Neural cell (in vitro differentiated cells): ENCODE results near the gene DIS3L2. TPM values are rescaled to one million over a fixed set of nuclear protein-coding genes. Genes with fewer than 3 reads are reported as not detected.

Experiments
- H2AFZ ChIP-seq: fragments of 200-600, 300-800 bp; sonication (generic), shearing (Covaris generic); 2 replicates; pipeline ENCODE4 v1.6.0; 2014; ENCODE audit warnings: low read depth, mild to moderate bottlenecking, antibody characterized with exemption, low read length, moderate library complexity
- H3F3A ChIP-seq: fragments of 200-600 bp; shearing (Covaris generic); 2 replicates; pipeline ENCODE4 v1.6.1; 2016; ENCODE audit warnings: mild to moderate bottlenecking, moderate library complexity, mixed read lengths, antibody characterized with exemption, low read length; ENCODE audit not compliant: insufficient read depth, poor library complexity, severe bottlenecking
- H3K27ac ChIP-seq: fragments of 200-600, 300-800 bp; sonication (generic), shearing (Covaris generic); 2 replicates; pipeline ENCODE4 v1.5.1; 2014; ENCODE audit warnings: mild to moderate bottlenecking, low read length, moderate library complexity
- H3K27me3 ChIP-seq: fragments of 300-800, 200-600 bp; sonication (generic), shearing (Covaris generic); 2 replicates; pipeline ENCODE4 v1.6.0; 2014; ENCODE audit warnings: mild to moderate bottlenecking, low read depth, low read length, moderate library complexity; ENCODE audit not compliant: insufficient read depth
- H3K36me3 ChIP-seq: fragments of 300-800, 200-600 bp; sonication (generic), shearing (Covaris generic); 2 replicates; pipeline ENCODE4 v1.5.1; 2014; ENCODE audit warnings: mild to moderate bottlenecking, antibody characterized with exemption, low read length, moderate library complexity; ENCODE audit not compliant: insufficient read depth
- H3K4me2 ChIP-seq: fragments of 300-800, 200-600 bp; sonication (generic), shearing (Covaris generic); 2 replicates; pipeline ENCODE4 v1.6.0; 2014; ENCODE audit warnings: mild to moderate bottlenecking, low read length
- H3K4me3 ChIP-seq: fragments of 300-800, 200-600 bp; sonication (generic), shearing (Covaris generic); 2 replicates; pipeline ENCODE4 v1.5.1; 2014; ENCODE audit warnings: mild to moderate bottlenecking, low read length, moderate library complexity
- H3K79me2 ChIP-seq: fragments of 200-600 bp; shearing (Covaris generic); replicated peaks from 2 replicates; pipeline ENCODE4 v1.6.0; 2014; ENCODE audit warnings: mild to moderate bottlenecking, low read length, moderate library complexity; ENCODE audit not compliant: insufficient read depth
- H3K9ac ChIP-seq: fragments of 300-800, 200-600 bp; sonication (generic), shearing (Covaris generic); 2 replicates; pipeline ENCODE4 v1.6.1; 2016; ENCODE audit warnings: mild to moderate bottlenecking, low read length, mixed read lengths
- H3K9me2 ChIP-seq: fragments of 200-600 bp; shearing (Covaris generic); 2 replicates; pipeline ENCODE4 v1.6.1; 2016; ENCODE audit warnings: mild to moderate bottlenecking, low read length, mixed read lengths; ENCODE audit not compliant: insufficient read depth
- H3K9me3 ChIP-seq: fragments of 200-600, 300-800 bp; sonication (generic), shearing (Covaris generic); 2 replicates; pipeline ENCODE4 v1.6.1; 2016; ENCODE audit warnings: mild to moderate bottlenecking, mixed run types, low read length, moderate library complexity, mixed read lengths
- H4K20me1 ChIP-seq: fragments of 200-600 bp; shearing (Covaris generic); 2 replicates; pipeline ENCODE4 v1.6.1; 2016; ENCODE audit warnings: mild to moderate bottlenecking, mixed run types; ENCODE audit not compliant: insufficient read depth
- EP300 ChIP-seq: fragments of 450-650 bp; conservative IDR thresholded peaks from 2 replicates; pipeline ENCODE4 v1.6.1; 2014; ENCODE audit warnings: antibody characterized with exemption, mild to moderate bottlenecking, moderate library complexity; ENCODE audit not compliant: poor library complexity, severe bottlenecking
- EZH2 ChIP-seq: fragments of 200-600, 300-800 bp; shearing (Covaris generic), sonication (generic); IDR thresholded peaks from 2 replicates; pipeline ENCODE4 v1.6.1; 2014; ENCODE audit warnings: antibody characterized with exemption, low read length, borderline replicate concordance, mild to moderate bottlenecking; ENCODE audit not compliant: insufficient read depth, poor library complexity, severe bottlenecking
- MXI1 ChIP-seq: fragments of 450-650 bp; conservative IDR thresholded peaks from 2 replicates; pipeline ENCODE4 v1.6.1; 2014; ENCODE audit warnings: antibody characterized with exemption, mild to moderate bottlenecking; ENCODE audit not compliant: poor library complexity, severe bottlenecking
- POLR2AphosphoS5 ChIP-seq: IDR thresholded peaks from 2 replicates; pipeline ENCODE4 v1.6.1; 2012
- RAD21 ChIP-seq: fragments of 450-650 bp; conservative IDR thresholded peaks from 2 replicates; pipeline ENCODE4 v1.6.1; 2014; ENCODE audit warnings: antibody characterized with exemption, mild to moderate bottlenecking, moderate library complexity
- SMC3 ChIP-seq: fragments of 450-650 bp; conservative IDR thresholded peaks from 2 replicates; pipeline ENCODE4 v1.6.1; 2014; ENCODE audit warnings: antibody characterized with exemption, mild to moderate bottlenecking, moderate library complexity; ENCODE audit not compliant: poor library complexity
- TAF1 ChIP-seq: IDR thresholded peaks from 2 replicates; pipeline ENCODE4 v1.6.1; 2012; ENCODE audit warnings: low read depth
- polyA plus RNA-seq: library from polyadenylated mRNA; depleted of rRNA; stranded (reverse); fragments of >200 nt; gene quantifications from 2 replicates; pipeline ENCODE4 v1.2.3, GENCODE V29; 2014
- TF ChIP-seq, protein P1 (sequence below): fragments of 450-650 bp; IDR thresholded peaks from 2 replicates; pipeline ENCODE4 v1.5.1; 2014; ENCODE audit warnings: antibody characterized with exemption, mild to moderate bottlenecking, moderate library complexity; ENCODE audit not compliant: poor library complexity, severe bottlenecking
- TF ChIP-seq, protein P2 (sequence below): IDR thresholded peaks from 2 replicates; pipeline ENCODE4 v1.6.1; 2012; ENCODE audit warnings: borderline replicate concordance

Gene DIS3L2
- polyA plus RNA-seq, 1 donor from 2014 or later = 20.0 TPM

DNA sequence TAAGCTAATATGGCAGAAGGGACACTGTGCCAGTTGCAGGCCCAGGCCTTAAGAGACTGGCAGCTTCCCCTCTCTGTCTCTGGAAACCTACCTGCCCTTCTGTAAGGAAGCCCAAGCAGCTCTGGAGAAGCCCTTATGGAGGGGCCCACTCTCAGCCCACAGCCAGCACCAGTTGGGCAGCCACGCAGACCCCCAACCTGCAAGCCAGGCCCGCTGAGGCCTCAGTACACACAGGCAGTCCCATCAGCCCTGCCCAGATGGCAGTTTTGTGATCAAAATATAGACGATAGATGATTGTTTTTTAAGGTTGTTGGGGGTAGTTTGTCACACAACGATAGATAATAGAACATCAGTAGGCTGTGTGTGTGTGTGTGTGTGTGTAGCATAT is 380.2 kb downstream of the DIS3L2 start:
- no peaks in the 10 kb centered on the region for H3K79me2 ChIP-seq
- no peak overlapping the region for H3K4me3 ChIP-seq
- H3K27ac ChIP-seq = no peak overlapping the region
- no peaks in the 10 kb centered on the region for H3K36me3 ChIP-seq
- H3K9me2 ChIP-seq = no peaks in the 10 kb centered on the region
- no peaks in the 10 kb centered on the region for H3F3A ChIP-seq
- TF ChIP-seq, protein P1, sequence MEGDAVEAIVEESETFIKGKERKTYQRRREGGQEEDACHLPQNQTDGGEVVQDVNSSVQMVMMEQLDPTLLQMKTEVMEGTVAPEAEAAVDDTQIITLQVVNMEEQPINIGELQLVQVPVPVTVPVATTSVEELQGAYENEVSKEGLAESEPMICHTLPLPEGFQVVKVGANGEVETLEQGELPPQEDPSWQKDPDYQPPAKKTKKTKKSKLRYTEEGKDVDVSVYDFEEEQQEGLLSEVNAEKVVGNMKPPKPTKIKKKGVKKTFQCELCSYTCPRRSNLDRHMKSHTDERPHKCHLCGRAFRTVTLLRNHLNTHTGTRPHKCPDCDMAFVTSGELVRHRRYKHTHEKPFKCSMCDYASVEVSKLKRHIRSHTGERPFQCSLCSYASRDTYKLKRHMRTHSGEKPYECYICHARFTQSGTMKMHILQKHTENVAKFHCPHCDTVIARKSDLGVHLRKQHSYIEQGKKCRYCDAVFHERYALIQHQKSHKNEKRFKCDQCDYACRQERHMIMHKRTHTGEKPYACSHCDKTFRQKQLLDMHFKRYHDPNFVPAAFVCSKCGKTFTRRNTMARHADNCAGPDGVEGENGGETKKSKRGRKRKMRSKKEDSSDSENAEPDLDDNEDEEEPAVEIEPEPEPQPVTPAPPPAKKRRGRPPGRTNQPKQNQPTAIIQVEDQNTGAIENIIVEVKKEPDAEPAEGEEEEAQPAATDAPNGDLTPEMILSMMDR = no peak
- TF ChIP-seq SMC3 (no peak), RAD21 (no peak), POLR2AphosphoS5 (no peak), TAF1 (no peak), EZH2 (no peak), EP300 (no peak), MXI1 (no peak)
- TF ChIP-seq, protein P2, sequence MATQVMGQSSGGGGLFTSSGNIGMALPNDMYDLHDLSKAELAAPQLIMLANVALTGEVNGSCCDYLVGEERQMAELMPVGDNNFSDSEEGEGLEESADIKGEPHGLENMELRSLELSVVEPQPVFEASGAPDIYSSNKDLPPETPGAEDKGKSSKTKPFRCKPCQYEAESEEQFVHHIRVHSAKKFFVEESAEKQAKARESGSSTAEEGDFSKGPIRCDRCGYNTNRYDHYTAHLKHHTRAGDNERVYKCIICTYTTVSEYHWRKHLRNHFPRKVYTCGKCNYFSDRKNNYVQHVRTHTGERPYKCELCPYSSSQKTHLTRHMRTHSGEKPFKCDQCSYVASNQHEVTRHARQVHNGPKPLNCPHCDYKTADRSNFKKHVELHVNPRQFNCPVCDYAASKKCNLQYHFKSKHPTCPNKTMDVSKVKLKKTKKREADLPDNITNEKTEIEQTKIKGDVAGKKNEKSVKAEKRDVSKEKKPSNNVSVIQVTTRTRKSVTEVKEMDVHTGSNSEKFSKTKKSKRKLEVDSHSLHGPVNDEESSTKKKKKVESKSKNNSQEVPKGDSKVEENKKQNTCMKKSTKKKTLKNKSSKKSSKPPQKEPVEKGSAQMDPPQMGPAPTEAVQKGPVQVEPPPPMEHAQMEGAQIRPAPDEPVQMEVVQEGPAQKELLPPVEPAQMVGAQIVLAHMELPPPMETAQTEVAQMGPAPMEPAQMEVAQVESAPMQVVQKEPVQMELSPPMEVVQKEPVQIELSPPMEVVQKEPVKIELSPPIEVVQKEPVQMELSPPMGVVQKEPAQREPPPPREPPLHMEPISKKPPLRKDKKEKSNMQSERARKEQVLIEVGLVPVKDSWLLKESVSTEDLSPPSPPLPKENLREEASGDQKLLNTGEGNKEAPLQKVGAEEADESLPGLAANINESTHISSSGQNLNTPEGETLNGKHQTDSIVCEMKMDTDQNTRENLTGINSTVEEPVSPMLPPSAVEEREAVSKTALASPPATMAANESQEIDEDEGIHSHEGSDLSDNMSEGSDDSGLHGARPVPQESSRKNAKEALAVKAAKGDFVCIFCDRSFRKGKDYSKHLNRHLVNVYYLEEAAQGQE = no peak
- no peaks in the 10 kb centered on the region for H3K9me3 ChIP-seq
- H3K4me2 ChIP-seq = no peak overlapping the region
- no peaks in the 10 kb centered on the region for H3K27me3 ChIP-seq
- no peaks in the 10 kb centered on the region for H4K20me1 ChIP-seq
- no peak overlapping the region for H3K9ac ChIP-seq
- no peak overlapping the region for H2AFZ ChIP-seq

DNA sequence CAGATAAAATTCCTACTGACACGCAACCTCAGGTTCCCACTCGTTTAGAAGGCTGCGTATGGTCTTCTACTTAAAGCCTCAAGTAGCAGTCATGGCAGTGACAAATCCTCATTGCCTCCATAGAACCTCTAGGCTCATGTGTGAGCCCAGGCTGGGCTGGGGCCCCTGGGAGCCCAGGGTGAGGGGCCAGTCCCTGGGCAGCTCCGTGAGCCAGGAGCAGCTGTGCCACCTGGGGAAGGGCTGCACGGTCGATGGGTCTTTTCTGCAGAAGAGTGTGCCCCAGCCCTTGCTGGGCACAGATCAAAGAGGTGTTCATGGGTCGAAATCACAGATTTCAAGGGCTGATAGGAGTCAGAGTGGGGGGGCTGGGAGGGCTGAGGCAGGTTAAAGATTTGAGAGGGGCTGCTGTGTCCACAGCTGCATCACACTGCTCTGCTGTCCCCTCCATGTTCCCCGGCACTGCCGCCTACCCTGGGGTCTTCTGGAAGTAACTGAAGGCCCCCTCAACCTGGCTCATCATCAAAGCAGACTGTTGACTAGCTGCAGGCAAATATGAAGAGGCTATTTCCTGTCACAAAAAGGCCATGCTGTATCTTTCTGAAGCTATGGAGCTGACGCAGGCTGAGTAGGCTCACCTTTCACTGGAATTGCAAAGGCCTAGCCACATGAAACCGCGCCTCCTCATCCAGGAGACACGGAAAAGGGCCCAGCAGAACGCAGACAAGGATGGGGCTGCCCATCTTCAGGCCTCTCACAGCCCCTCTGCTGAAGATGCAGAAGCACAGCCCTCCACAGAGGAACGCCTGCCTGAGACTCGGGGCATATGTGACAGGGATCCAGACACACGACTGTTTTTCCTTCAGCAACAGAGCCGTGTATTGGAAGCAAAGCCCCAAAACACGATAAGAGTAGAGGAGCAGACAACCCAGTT is 381.4 kb downstream of the DIS3L2 start:
- Histone ChIP-seq H3F3A (no peaks in the 10 kb centered on the region), H3K4me2 (no peak overlapping the region), H3K36me3 (no peaks in the 10 kb centered on the region), H3K79me2 (no peaks in the 10 kb centered on the region), H2AFZ (no peak overlapping the region), H3K9me3 (no peaks in the 10 kb centered on the region), H3K4me3 (no peak overlapping the region), H3K9me2 (no peaks in the 10 kb centered on the region), H3K27ac (no peak overlapping the region), H3K9ac (no peak overlapping the region), H4K20me1 (no peaks in the 10 kb centered on the region), H3K27me3 (no peaks in the 10 kb centered on the region)
- TF ChIP-seq SMC3 (no peak), TAF1 (no peak), EZH2 (no peak), MXI1 (no peak), RAD21 (no peak), EP300 (no peak)
- TF ChIP-seq, protein P1 = no peak
